ENCODE data around the gene CBFA2T3.
"Not testable (repeated sequence)": the region's sequence is repeated elsewhere in the genome, so short reads cannot be mapped to it uniquely, and the experiment has no call there.

CBFA2T3 gene

DNA sequence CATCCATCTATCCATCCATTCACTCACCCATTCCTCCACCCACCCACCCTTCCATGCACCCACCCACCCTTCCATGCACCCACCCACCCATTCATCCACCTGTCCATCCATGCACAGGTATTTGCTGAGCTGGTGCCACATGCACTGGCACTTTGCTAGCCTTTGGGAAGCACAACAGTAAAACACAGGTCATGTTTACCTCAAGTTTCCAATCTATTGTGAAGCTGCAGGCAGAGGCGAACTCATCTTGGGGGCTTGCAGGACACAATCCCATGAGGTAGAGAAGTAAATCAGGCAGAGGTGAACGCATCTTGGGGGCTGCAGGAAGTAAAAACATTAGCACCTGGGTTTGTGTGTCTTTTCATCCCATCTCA lies 35.6 kb upstream of the CBFA2T3 start:
- DNase-seq: no peak

DNA sequence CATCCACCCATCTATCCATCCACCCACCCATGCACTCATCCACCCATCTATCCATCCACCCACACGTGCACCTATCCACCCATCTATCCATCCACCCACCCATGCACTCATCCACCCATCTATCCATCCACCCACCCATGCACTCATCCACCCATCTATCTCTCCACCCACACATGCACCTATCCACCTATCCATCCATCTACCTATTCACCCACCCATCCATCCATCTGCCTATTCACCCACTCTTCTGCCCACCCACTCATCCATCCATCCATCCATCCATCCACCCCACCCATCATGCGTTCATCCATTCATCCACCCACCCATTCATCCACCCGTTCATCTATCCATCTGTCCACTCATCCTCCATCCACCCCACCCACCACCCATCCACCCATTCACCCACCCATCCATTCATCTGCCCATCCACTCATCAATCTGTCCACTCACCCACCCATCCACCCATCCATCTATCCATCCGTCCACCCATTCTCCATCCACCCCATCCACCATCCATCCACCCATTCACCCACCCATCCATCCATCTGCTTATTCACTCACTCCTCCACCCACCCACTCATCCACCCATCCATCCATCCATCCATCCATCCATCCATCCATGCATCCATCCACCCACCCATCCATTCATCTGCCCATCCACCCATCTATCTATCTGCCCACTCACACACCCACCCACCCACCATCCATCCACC lies 35.1 kb upstream of the CBFA2T3 start:
- DNase-seq: no peak

GRCh38 chr16:89010210-89010925 lies 33.4 kb upstream of the CBFA2T3 start:
- no peak for DNase-seq

DNA sequence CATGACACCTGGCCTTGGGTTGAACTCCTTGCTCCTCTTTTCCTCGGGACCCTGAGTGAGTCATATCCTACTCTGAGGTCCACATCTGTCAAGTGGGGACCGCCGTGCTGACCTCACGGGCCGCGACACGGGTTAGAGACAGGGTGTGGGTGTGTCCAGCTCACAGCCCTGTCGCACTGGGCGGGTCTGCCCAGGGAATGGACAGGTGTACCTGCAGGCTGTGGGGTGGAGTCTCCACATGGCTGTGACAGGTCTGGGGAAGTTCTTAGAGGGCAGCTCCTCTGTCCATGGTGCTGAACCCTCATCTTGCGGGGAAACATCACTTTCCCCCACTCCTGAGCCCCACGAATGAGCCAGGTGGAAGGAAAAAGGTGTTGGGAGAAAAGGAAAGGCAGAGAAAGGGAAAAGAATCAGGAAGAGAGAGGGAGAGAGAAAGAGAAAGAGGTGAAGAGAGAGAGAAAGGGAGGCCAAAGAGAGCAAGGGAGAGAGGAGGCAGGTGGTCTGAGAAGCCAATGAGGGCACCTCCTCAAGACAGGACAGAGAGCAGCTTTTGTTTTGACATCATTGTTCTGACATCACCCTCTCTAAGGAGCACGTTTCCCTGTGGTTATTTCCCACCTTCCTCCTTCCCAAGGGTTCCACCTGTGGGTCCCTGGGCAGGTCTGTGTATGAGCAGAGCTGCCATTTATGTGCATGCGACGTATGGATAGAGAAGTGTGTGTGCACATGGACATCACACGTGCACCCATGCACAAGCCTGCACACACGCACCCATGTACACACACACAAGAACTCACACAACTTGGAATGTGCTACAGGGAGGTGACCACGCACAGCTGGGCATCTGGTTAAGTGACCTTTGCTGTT lies 32.6 kb upstream of the CBFA2T3 start:
- DNase-seq: no peak

- DNase-seq: not testable (repeated sequence)
Observed at GRCh38 chr16:89008796-89009195, 31.8 kb upstream of the CBFA2T3 start.

- DNase-seq: no peak
Observed at GRCh38 chr16:89007371-89008249, 30.6 kb upstream of the CBFA2T3 start.

DNA sequence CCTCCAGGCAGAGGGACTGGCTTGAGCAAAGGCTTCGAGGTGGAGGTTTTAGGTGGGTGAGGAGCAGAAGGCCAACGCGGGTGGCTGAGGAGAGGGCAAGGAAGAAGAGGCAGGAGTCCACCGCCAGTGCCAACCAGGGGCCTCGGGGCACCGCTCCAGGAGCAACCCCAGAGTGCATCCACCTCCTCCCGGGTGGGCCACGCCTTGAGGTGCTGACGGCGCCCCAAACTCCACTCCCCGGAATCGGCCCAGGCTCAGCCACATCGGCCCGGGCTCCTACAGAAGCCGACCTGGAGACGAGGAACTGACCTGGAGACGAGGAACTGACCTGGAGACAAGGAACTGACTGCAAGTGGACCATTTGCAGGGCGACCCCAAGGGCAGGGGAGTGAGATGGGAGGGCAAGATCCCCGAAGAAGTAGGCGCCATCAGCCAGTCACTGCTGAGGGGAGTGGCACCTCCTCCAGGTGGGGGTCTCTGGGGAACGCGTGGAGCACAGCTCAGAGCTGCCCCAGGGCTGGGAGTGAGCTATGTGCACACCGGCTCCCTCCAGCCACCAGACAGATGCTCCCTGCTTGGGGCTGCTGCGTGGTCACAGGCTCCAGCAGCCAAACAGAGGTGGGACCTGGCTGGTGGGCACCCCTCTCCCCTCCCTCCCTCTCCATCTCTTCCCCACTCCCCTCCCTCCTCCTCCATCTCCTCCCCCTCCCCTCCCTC lies 29.2 kb upstream of the CBFA2T3 start:
- no peak for DNase-seq

- no peak for DNase-seq
Observed at GRCh38 chr16:89005201-89006035, 28.4 kb upstream of the CBFA2T3 start.

GRCh38 chr16:89004209-89004831 lies 27.3 kb upstream of the CBFA2T3 start:
- DNase-seq: no peak

- no peak for DNase-seq
Observed at GRCh38 chr16:89003831-89004208, 26.8 kb upstream of the CBFA2T3 start.

DNA sequence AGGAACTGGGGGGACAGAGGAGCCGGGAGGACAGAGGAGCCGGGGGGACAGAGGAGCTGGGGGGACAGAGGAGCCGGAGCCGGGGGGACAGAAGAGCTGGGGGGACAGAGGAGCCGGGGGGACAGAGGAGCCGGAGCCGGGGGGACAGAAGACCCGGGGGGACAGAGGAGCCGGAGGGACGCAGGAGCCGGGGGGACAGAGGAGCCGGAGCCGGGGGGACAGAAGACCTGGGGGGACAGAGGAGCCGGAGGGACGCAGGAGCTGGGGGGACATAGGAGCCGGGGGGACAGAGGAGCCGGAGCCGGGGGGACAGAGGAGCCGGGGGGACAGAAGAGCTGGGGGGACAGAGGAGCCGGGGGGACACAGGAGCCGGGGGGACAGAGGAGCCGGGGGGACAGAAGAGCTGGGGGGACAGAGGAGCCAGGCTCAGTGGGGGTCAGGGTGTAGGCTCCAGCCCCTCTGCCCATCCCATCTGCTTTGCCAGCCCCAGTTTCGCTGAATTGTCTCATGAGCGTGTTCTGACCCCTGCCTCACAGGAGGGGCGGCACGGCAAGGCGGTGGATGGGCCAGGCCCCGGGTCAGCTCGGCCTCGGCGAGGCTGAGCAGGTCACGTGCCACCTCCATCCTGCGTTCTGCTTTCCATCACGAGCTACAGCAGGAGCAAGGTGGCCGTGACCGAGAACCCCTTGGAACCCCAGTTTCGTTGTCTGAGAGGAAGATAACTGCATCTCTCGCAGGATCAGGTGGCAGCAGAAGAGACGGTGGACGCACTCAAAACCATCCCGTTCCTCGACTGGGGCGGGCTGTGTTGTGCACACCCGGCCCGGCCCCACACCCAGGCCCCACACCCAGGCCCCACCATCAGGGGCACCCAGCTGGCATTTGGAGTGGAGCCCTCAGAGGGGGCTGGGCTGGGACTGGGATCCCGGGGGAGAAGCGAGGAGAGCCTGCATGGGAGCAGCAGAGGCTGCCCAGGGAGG lies 26.1 kb upstream of the CBFA2T3 start:
- DNase-seq: no peak

DNA sequence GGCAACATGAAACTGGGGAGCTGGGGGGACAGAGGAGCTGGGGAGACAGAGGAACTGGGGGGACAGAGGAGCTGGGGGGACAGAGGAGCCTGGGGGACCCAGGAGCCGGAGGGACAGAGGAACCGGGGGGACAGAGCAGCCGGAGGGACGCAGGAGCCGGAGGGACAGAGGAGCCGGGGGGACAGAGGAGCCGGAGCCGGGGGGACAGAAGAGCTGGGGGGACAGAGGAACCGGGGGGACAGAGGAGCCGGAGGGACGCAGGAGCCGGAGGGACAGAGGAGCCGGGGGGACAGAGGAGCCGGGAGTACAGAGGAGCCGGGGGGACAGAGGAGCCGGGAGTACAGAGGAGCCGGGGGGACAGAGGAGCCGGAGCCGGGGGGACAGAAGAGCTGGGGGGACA lies 25.1 kb upstream of the CBFA2T3 start:
- not testable (repeated sequence) for DNase-seq

- DNase-seq: no peak
Observed at GRCh38 chr16:89001117-89002027, 24.4 kb upstream of the CBFA2T3 start.

GRCh38 chr16:89000207-89000959 lies 23.4 kb upstream of the CBFA2T3 start:
- DNase-seq: no peak

- DNase-seq: no peak
Observed at GRCh38 chr16:88999457-89000206, 22.6 kb upstream of the CBFA2T3 start.

- DNase-seq: no peak
Observed at GRCh38 chr16:88995746-88996535, 18.9 kb upstream of the CBFA2T3 start.

Data from T1000 (cell line).